Measurements from ENCODE around the gene SYT9. TPM values are rescaled to one million over a fixed set of nuclear protein-coding genes. Genes with fewer than 3 reads are reported as not detected.

SYT9 gene
- total and polyA plus RNA-seq, 2 of the 8 experiments (the other 6 are each of a cell fraction or from before 2014, with no cell fraction given), result 1.5 to 2.9 TPM

DNA sequence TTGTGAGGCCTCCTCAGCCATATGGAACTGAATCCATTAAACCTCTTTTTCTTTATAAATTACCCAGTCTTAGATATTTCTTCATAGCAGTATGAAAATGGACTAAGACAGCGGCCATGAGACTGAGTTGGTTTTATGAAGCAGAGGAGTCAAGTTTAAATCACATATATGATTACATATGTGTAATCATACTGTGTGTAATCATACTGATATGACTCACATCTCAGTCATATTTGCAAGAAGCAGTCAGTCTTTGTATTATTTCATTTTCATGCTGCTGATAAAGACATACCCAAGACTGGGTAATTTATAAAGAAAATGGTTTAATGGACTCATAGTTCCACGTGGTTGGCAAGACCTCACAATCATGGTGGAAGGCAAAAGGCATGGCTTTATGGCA, 89.8 kb downstream of the SYT9 start:
- Histone ChIP-seq H3K23me2 (ENCODE audit: low read depth, low read length) (no peaks in the 10 kb centered on the region), H4K91ac (replicated peaks; ENCODE audit: insufficient read length, low read length) (no peak overlapping the region), H3K4me2 (ENCODE audit: insufficient read depth in 1 of 2, low read depth in 2 of 2, low read length in 2 of 2) (no peak overlapping the region), H3K4me1 (replicated peaks in 1 of 4; ENCODE audit: control insufficient read depth in 3 of 4, insufficient read depth in 4 of 4, low read length in 3 of 4) (no peaks in the 10 kb centered on the region), H3K14ac (ENCODE audit: insufficient read length) (no peak overlapping the region), H3K27ac (ENCODE audit: low read depth, low read length) (no peak overlapping the region), H2BK12ac (ENCODE audit: low read depth, low read length) (no peak overlapping the region), H3K4me3 (ENCODE audit: extremely low read depth in 1 of 4, insufficient read depth in 2 of 4, low read depth in 3 of 4, low read length in 4 of 4) (no peak overlapping the region), H4K5ac (ENCODE audit: insufficient read length, low read depth, low read length) (no peak overlapping the region), H3K9ac (replicated peaks in 1 of 4; ENCODE audit: extremely low read depth in 1 of 4, low read depth in 3 of 4, low read length in 3 of 4) (no peak overlapping the region), H2BK15ac (ENCODE audit: low read length) (no peak overlapping the region), H3K79me2 (ENCODE audit: control insufficient read depth in 1 of 2, insufficient read depth in 2 of 2, low read length in 2 of 2) (no peaks in the 10 kb centered on the region), H3K36me3 (ENCODE audit: control insufficient read depth in 2 of 4, insufficient read depth in 4 of 4, low read length in 3 of 4) (no peaks in the 10 kb centered on the region), H4K20me1 (replicated peaks in 1 of 2; ENCODE audit: control insufficient read depth in 1 of 2, insufficient read depth in 2 of 2, low read length in 2 of 2) (no peaks in the 10 kb centered on the region), H2BK20ac (ENCODE audit: low read length) (no peak overlapping the region), H3K27me3 (replicated peaks in 1 of 4; ENCODE audit: control insufficient read depth in 3 of 4, extremely low read depth in 1 of 4, insufficient read depth in 3 of 4, low read length in 3 of 4) (no peaks in the 10 kb centered on the region), H3K9me3 (ENCODE audit: insufficient read depth in 2 of 2, low read depth in 1 of 2, low read length in 1 of 2) (no peaks in the 10 kb centered on the region), H3K18ac (ENCODE audit: extremely low read depth, low read length) (no peak overlapping the region), H2BK5ac (ENCODE audit: low read depth, low read length) (no peak overlapping the region), H2AK5ac (ENCODE audit: low read depth, low read length) (no peak overlapping the region), H2BK120ac (replicated peaks; ENCODE audit: low read depth, low read length) (no peak overlapping the region), H4K8ac (ENCODE audit: extremely low read depth, insufficient read depth, low read length) (no peak overlapping the region), H3K4ac (replicated peaks; ENCODE audit: insufficient read length, low read depth, low read length) (no peak overlapping the region), H3K79me1 (ENCODE audit: low read depth, low read length) (no peaks in the 10 kb centered on the region), H2AFZ (ENCODE audit: low read length) (no peak overlapping the region), H3K23ac (ENCODE audit: insufficient read length) (no peak overlapping the region), H3K56ac (replicated peaks; ENCODE audit: insufficient read length, low read depth, low read length) (no peak overlapping the region)
- CTCF ChIA-PET (ENCODE audit: partially characterized antibody), result interaction anchor here (1.1 kb wide), 1 partner anchor 23 kb away, joined by 4 read pairs; no protein-coding TSS in a partner anchor
- WGBS, 2 experiments (ENCODE audit: extremely low coverage in 1 of 2, insufficient coverage in 1 of 2, insufficient read length in 1 of 2, insufficient replicate concordance in 2 of 2, low coverage in 1 of 2, low lambda C conversion rate in 2 of 2, missing lambda C conversion rate in 1 of 2), result 86% methylated on average over 2 of the region's 2 CpGs; no CpG with 5 or more reads in 1 of the 2 experiments
- FAIRE-seq, result no peak
- DNase-seq (ENCODE audit: low read depth in 1 of 2, low spot score in 2 of 2), result no peak
- POLR2A ChIA-PET (ENCODE audit: partially characterized antibody), result interaction anchor here (0.6 kb wide), 1 partner anchor 564 kb away, joined by 3 read pairs; no protein-coding TSS in a partner anchor
- TF ChIP-seq YY1 (IDR thresholded peaks at IDR 0.05; ENCODE audit: low read depth, low read length), result no peak
- no peak for TF ChIP-seq TCF12 (IDR thresholded peaks at IDR 0.05; ENCODE audit: low read depth, low read length)
- no peak for TF ChIP-seq EZH2 (IDR thresholded peaks at IDR 0.05; ENCODE audit: low read depth, low read length, severe bottlenecking)
- TF ChIP-seq, protein P1, sequence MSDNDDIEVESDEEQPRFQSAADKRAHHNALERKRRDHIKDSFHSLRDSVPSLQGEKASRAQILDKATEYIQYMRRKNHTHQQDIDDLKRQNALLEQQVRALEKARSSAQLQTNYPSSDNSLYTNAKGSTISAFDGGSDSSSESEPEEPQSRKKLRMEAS (IDR thresholded peaks at IDR 0.05), result no peak
- TF ChIP-seq KDM4A (IDR thresholded peaks at IDR 0.05; ENCODE audit: low read depth, low read length, severe bottlenecking), result no peak
- TF ChIP-seq RNF2 (IDR thresholded peaks at IDR 0.05; ENCODE audit: borderline replicate concordance, low read depth, low read length, missing control alignments, poor library complexity, severe bottlenecking), result no peak
- no peak for TF ChIP-seq NANOG (IDR thresholded peaks at IDR 0.05; ENCODE audit: insufficient read depth, low read depth, low read length, poor library complexity, severe bottlenecking)
- TF ChIP-seq GTF2F1 (IDR thresholded peaks at IDR 0.05; ENCODE audit: borderline replicate concordance, low read depth, low read length), result no peak
- TF ChIP-seq SIRT6 (IDR thresholded peaks at IDR 0.05; ENCODE audit: low read length), result no peak
- TF ChIP-seq TBP (IDR thresholded peaks at IDR 0.05; ENCODE audit: low read depth, low read length), result no peak
- TF ChIP-seq MAFK (IDR thresholded peaks at IDR 0.05; ENCODE audit: low read depth, low read length), result no peak
- no peak for TF ChIP-seq ASH2L (IDR thresholded peaks at IDR 0.05; ENCODE audit: low read length)
- TF ChIP-seq JUN (IDR thresholded peaks at IDR 0.05; ENCODE audit: low read depth, low read length), result no peak

Measured in H1 (cell line).